Lower lobe of right lung (tissue), 2 donors: ENCODE results near the gene TMC8. TPM values are rescaled to one million over a fixed set of nuclear protein-coding genes. Genes with fewer than 3 reads are reported as not detected.

Source experiments
- ATAC-seq, 2 donors: fragments of 200-7000 bp; cut with Tn5 transposase; one replicate each; pipeline ENCODE4 v1.9.1; 2020 to 2022; ENCODE audit warnings: mild to moderate bottlenecking in 2 of 2, moderate library complexity in 2 of 2
- DNase-seq: peaks from one replicate; pipeline ENCODE4 v3.0.0-alpha.2; 2020
- H3K27ac ChIP-seq: fragments of 200-600 bp; one replicate; pipeline ENCODE4 v1.8.0; 2022
- H3K27me3 ChIP-seq: fragments of 200-600 bp; one replicate; pipeline ENCODE4 v1.8.0; 2022; ENCODE audit warnings: low read depth
- H3K36me3 ChIP-seq: fragments of 200-600 bp; one replicate; pipeline ENCODE4 v1.8.0; 2022; ENCODE audit warnings: mild to moderate bottlenecking
- H3K4me1 ChIP-seq: fragments of 200-600 bp; one replicate; pipeline ENCODE4 v1.8.0; 2022
- H3K4me3 ChIP-seq: fragments of 200-600 bp; one replicate; pipeline ENCODE4 v1.8.0; 2022; ENCODE audit warnings: mild to moderate bottlenecking
- H3K9me3 ChIP-seq: fragments of 200-600 bp; one replicate; pipeline ENCODE4 v1.8.0; 2022
- CTCF ChIP-seq: fragments of 200-600 bp; IDR thresholded peaks from one replicate; pipeline ENCODE4 v1.8.0; 2022; ENCODE audit warnings: antibody characterized with exemption, mild to moderate bottlenecking
- intact Hi-C: fragments of 100-400 bp; cut with DNase I; formaldehyde crosslinking; loops from one replicate; pipeline ENCODE4 v1.11.0; 2022
- total RNA-seq: library from RNA; stranded (reverse); fragmentation: NEBNext Ultra II Directional; extraction: Animal tissue kit (Norgen Biotek cat#: 25700); gene quantifications from one replicate; pipeline ENCODE4 v1.2.1, GENCODE V29; 2021
- donor health status: DM: no; HTN: yes; CAD: no; lungs with severe emphysema.

TMC8 gene
- total RNA-seq, 1 donor from 2014 or later, result 33.8 TPM

- intact Hi-C loops, result no loop called here
- DNase-seq (peak; percentile 82), ATAC-seq (peak; percentile 36 to 46)
- H3K36me3 ChIP-seq, result peaks cover 17% of the 10 kb centered on the region
- no peaks in the 10 kb centered on the region for H3K27me3 ChIP-seq
- peak overlapping the region; percentile 94 for H3K4me3 ChIP-seq
- peaks cover 68% of the 10 kb centered on the region for H3K4me1 ChIP-seq
- no peaks in the 10 kb centered on the region for H3K9me3 ChIP-seq
- TF ChIP-seq CTCF, result no peak
- peak overlapping the region; percentile 91 for H3K27ac ChIP-seq
Observed at GRCh38 chr17:78132084-78132676, 1.6 kb downstream of the TMC8 start.

- intact Hi-C loops, result no loop called here
- ATAC-seq (no peak), DNase-seq (no peak)
- Histone ChIP-seq H3K4me1 (peaks cover 68% of the 10 kb centered on the region), H3K27ac (peak overlapping the region; percentile 91), H3K36me3 (peaks cover 17% of the 10 kb centered on the region), H3K9me3 (no peaks in the 10 kb centered on the region), H3K27me3 (no peaks in the 10 kb centered on the region), H3K4me3 (peak overlapping the region; percentile 94)
- no peak for TF ChIP-seq CTCF
Observed at GRCh38 chr17:78132767-78133178, 2.2 kb downstream of the TMC8 start.

- ATAC-seq (no peak), DNase-seq (no peak)
- Histone ChIP-seq H3K4me3 (no peak overlapping the region), H3K4me1 (peaks cover 64% of the 10 kb centered on the region), H3K9me3 (no peaks in the 10 kb centered on the region), H3K36me3 (peaks cover 17% of the 10 kb centered on the region), H3K27me3 (no peaks in the 10 kb centered on the region), H3K27ac (no peak overlapping the region)
- intact Hi-C loops, result no loop called here
- no peak for TF ChIP-seq CTCF
Observed at GRCh38 chr17:78133179-78133951, 2.8 kb downstream of the TMC8 start.

- no peaks in the 10 kb centered on the region for H3K9me3 ChIP-seq
- no peak overlapping the region for H3K27ac ChIP-seq
- H3K36me3 ChIP-seq, result peaks cover 17% of the 10 kb centered on the region
- no peak overlapping the region for H3K4me3 ChIP-seq
- peak; percentile 56 for TF ChIP-seq CTCF
- peak; percentile 80 for DNase-seq
- ATAC-seq, result no peak
- H3K27me3 ChIP-seq, result no peaks in the 10 kb centered on the region
- H3K4me1 ChIP-seq, result peaks cover 59% of the 10 kb centered on the region
- intact Hi-C loops, result no loop called here
Observed at GRCh38 chr17:78133971-78134898, 3.7 kb downstream of the TMC8 start.

- no peak for TF ChIP-seq CTCF
- ATAC-seq, result no peak
- Histone ChIP-seq H3K4me3 (no peak overlapping the region), H3K36me3 (peaks cover 17% of the 10 kb centered on the region), H3K27me3 (no peaks in the 10 kb centered on the region), H3K4me1 (peaks cover 55% of the 10 kb centered on the region), H3K9me3 (no peaks in the 10 kb centered on the region), H3K27ac (no peak overlapping the region)
- no peak for DNase-seq
- intact Hi-C loops, result no loop called here
Observed at GRCh38 chr17:78134899-78135385, 4.4 kb downstream of the TMC8 start.
